Kidney (tissue), 14 donors: ENCODE measurements around the gene AGPS. TPM values are rescaled to one million over a fixed set of nuclear protein-coding genes. Genes with fewer than 3 reads are reported as not detected.

ENCODE experiments used
- DNase-seq, 5 donors: peaks; one replicate each; pipeline ENCODE4 v3.0.0-alpha.2; 2013 to 2020
- FAIRE-seq: peaks from 2 replicates; lab custom pipeline; 2012; peaks lifted over from hg19 to GRCh38; lab: Jason Lieb, UNC
- H3K27ac ChIP-seq, 2 donors: one replicate each; pipeline ENCODE4 v1.7.0; 2013; ENCODE audit warnings: low read depth in 2 of 2, low read length in 2 of 2, inconsistent platforms in 1 of 2
- H3K27me3 ChIP-seq: one replicate; pipeline ENCODE4 v1.7.1; 2013; ENCODE audit warnings: low read length, inconsistent platforms; ENCODE audit not compliant: control insufficient read depth, insufficient read depth
- H3K36me3 ChIP-seq, 3 donors: one replicate each; pipeline versions ENCODE4 v1.7.0 to v1.7.1; 2013; ENCODE audit warnings: low read length in 3 of 3, control low read depth in 1 of 3, inconsistent platforms in 1 of 3; ENCODE audit not compliant: insufficient read depth in 3 of 3, control insufficient read depth in 2 of 3
- H3K4me1 ChIP-seq, 3 donors: one replicate each; pipeline versions ENCODE4 v1.7.0 to v1.7.1; 2013; ENCODE audit warnings: low read length in 3 of 3, inconsistent platforms in 1 of 3, low read depth in 1 of 3; ENCODE audit not compliant: control insufficient read depth in 2 of 3, insufficient read depth in 2 of 3
- H3K4me3 ChIP-seq, 3 donors: one replicate each; pipeline versions ENCODE4 v1.7.0 to v1.8.1; 2013; ENCODE audit warnings: low read length in 3 of 3, control low read depth in 1 of 3, inconsistent platforms in 1 of 3
- H3K9ac ChIP-seq, 3 donors: one replicate each; pipeline versions ENCODE4 v1.7.0 to v1.7.1; 2013; ENCODE audit warnings: low read length in 3 of 3, control low read depth in 1 of 3, inconsistent platforms in 1 of 3
- H3K9me3 ChIP-seq, 3 donors: one replicate each; pipeline versions ENCODE4 v1.7.0 to v1.7.1; 2013; ENCODE audit warnings: low read length in 3 of 3, control low read depth in 1 of 3, inconsistent platforms in 1 of 3; ENCODE audit not compliant: control insufficient read depth in 2 of 3, insufficient read depth in 1 of 3
- CTCF ChIP-seq: IDR thresholded peaks from 3 replicates; pipeline ENCODE4 v1.5.1; 2012; ENCODE audit warnings: mild to moderate bottlenecking, moderate library complexity, borderline replicate concordance; ENCODE audit not compliant: insufficient read depth; ENCODE audit errors: extremely low read depth
- intact Hi-C: fragments of 100-400 bp; cut with DNase I; formaldehyde crosslinking; loops from one replicate; pipeline ENCODE4 v1.11.1; 2022
- polyA plus RNA-seq: library from polyadenylated mRNA; stranded (reverse); fragments of 350-450 nt; fragmentation: Illumina TruSeq; extraction: RNeasy Lipid Tissue Mini Kit (QIAGEN cat#74804); gene quantifications from one replicate; pipeline ENCODE4 v1.2.3, GENCODE V29; 2014; ENCODE audit warnings: low read depth, low replicate concordance; ENCODE audit not compliant: insufficient read depth
- total RNA-seq: library from RNA; stranded (reverse); fragmentation: NEBNext Ultra II Directional; extraction: Animal tissue kit (Norgen Biotek cat#: 25700); gene quantifications from one replicate; pipeline ENCODE4 v1.2.1, GENCODE V29; 2021
- donor health status: control.
- donor health status: control.
- donor health status: control.
- donor health status: control.
- donor health status: control.
- donor health status: DM: yes; HTN: yes; CAD: no.
- donor health status: Normal renal cell carcinoma (clear cell type).

Gene AGPS
- total and polyA plus RNA-seq, 2 donors from 2014 or later: 7.9 to 45.7 TPM

DNA sequence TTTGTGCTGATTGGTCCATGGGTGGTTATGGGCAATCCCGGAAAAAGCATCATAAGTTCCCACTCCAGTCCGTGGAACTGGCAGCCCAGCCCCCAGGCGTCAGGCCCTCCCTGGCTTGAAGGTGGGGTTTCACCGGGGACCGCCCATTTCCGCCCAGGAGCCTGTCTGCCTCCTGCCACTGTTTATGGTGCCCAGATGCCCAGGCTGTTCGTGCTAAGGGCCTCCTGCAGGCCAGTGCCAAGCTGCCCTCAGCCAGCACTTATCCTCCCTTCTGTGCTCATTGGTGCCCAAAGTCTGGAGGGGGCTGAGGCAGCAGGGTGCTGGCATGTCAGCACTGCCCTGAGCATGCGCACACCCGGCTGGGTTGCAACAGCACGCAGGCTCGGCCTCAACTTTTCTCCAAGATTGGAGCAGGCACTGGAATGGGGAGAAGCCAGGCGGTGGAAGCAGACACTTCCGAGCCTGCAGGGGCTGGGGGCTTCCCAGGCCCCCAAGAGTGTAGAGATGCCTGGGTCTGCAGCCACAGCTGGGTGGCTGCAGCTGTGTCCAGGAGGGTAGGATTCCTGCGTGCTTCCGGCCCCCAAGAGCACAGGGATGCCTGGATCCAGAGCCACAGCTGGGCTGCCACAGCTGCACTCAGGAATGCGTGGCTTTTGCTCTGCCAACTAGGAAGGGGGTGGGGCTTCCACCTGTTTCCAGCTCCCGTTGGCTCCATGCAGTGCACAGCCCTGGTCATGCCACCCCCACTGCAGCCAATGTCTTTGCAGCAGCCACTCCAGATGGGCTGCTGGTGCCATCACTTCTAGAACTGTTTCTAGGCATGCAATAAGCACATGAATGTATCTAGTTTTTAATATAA, 74.0 kb downstream of the AGPS start:
- intact Hi-C loops: no loop called here
- no peaks in the 10 kb centered on the region for H3K27me3 ChIP-seq
- H3K9ac ChIP-seq: no peak overlapping the region
- H3K27ac ChIP-seq: no peak overlapping the region
- no peak for TF ChIP-seq CTCF
- no peaks in the 10 kb centered on the region for H3K4me1 ChIP-seq
- peaks cover 0 to 3% (median 3%) of the 10 kb centered on the region in 3 donors for H3K36me3 ChIP-seq
- peaks cover 0 to 3% (median 0%) of the 10 kb centered on the region in 3 donors for H3K9me3 ChIP-seq
- no peak for FAIRE-seq
- no peak for DNase-seq
- no peak overlapping the region for H3K4me3 ChIP-seq

- intact Hi-C loops: no loop called here
- H3K4me1 ChIP-seq: no peaks in the 10 kb centered on the region
- peaks cover 0 to 10% (median 0%) of the 10 kb centered on the region in 3 donors for H3K9me3 ChIP-seq
- TF ChIP-seq CTCF: no peak
- H3K27ac ChIP-seq: no peak overlapping the region
- H3K4me3 ChIP-seq: no peak overlapping the region
- H3K36me3 ChIP-seq: peaks cover 0 to 3% (median 3%) of the 10 kb centered on the region in 3 donors
- FAIRE-seq (peak; percentile 6), DNase-seq (no peak)
- H3K27me3 ChIP-seq: no peaks in the 10 kb centered on the region
- H3K9ac ChIP-seq: no peak overlapping the region
Measured at GRCh38 chr2:177467646-177468045, 75.1 kb downstream of the AGPS start.

- no peaks in the 10 kb centered on the region for H3K27me3 ChIP-seq
- H3K4me1 ChIP-seq: no peaks in the 10 kb centered on the region
- no peaks in the 10 kb centered on the region for H3K36me3 ChIP-seq
- no peak overlapping the region for H3K4me3 ChIP-seq
- DNase-seq (no peak), FAIRE-seq (no peak)
- intact Hi-C loops: no loop called here
- H3K9ac ChIP-seq: no peak overlapping the region
- TF ChIP-seq CTCF: no peak
- H3K27ac ChIP-seq: no peak overlapping the region
- H3K9me3 ChIP-seq: peaks cover 0 to 7% (median 0%) of the 10 kb centered on the region in 3 donors
Measured at GRCh38 chr2:177471990-177472389, 79.4 kb downstream of the AGPS start.
